WTC11 (cell line): ENCODE data around the gene PRKN. TPM values are rescaled to one million over a fixed set of nuclear protein-coding genes. Genes with fewer than 3 reads are reported as not detected.

ENCODE experiments used
- ATAC-seq: fragments of 200-7000 bp; cut with Tn5 transposase; 2 replicates; pipeline ENCODE4 v1.10.0; 2021; ENCODE audit warnings: mild to moderate bottlenecking, moderate library complexity
- CTCF ChIA-PET: fragments of 300-600 bp; sonication (Branson Sonifier 250); formaldehyde crosslinking; loops from one replicate; lab custom pipeline; 2021; ENCODE audit warnings: antibody characterized with exemption; lab: Charles Lee
- POLR2A ChIA-PET: fragments of 350-600 bp; sonication (Branson Sonifier 250); formaldehyde crosslinking; loops from one replicate; lab custom pipeline; 2021; ENCODE audit warnings: antibody characterized with exemption; lab: Charles Lee
- DNase-seq: peaks from one replicate; pipeline ENCODE4 v3.0.0; 2021; ENCODE audit warnings: low spot score
- H3K27ac Mint-ChIP-seq: 2 replicates; pipeline ENCODE4 v1.8.0; 2021; ENCODE audit warnings: mixed read lengths
- H3K27me3 Mint-ChIP-seq: 2 replicates; pipeline ENCODE4 v1.8.0; 2021; ENCODE audit warnings: low read depth, mild to moderate bottlenecking, moderate library complexity, mixed read lengths
- H3K36me3 Mint-ChIP-seq: 2 replicates; pipeline ENCODE4 v1.8.0; 2021; ENCODE audit warnings: mixed read lengths
- H3K4me1 Mint-ChIP-seq: 2 replicates; pipeline ENCODE4 v1.8.0; 2022; ENCODE audit warnings: mixed read lengths
- H3K4me3 Mint-ChIP-seq: 2 replicates; pipeline ENCODE4 v1.8.0; 2021; ENCODE audit warnings: mild to moderate bottlenecking, moderate library complexity, mixed read lengths
- H3K9me3 Mint-ChIP-seq: 2 replicates; pipeline ENCODE4 v1.8.0; 2021; ENCODE audit warnings: mixed read lengths
- ETV6 ChIP-seq: sonication (generic); formaldehyde crosslinking; IDR thresholded peaks from 2 replicates; pipeline ENCODE4 v1.8.1; 2022; ENCODE audit warnings: mild to moderate bottlenecking, missing genetic modification reagents
- GTF2I ChIP-seq: fragments of 250-450 bp; sonication (Bioruptor Pico); conservative IDR thresholded peaks from 2 replicates; pipeline ENCODE4 v1.4.0; 2021; ENCODE audit warnings: mild to moderate bottlenecking
- NR1H2 ChIP-seq: sonication (generic); formaldehyde crosslinking; IDR thresholded peaks from 2 replicates; pipeline ENCODE4 v1.9.0; 2021; ENCODE audit warnings: mild to moderate bottlenecking, moderate library complexity, missing genetic modification reagents
- NR2C2 ChIP-seq: sonication (generic); formaldehyde crosslinking; IDR thresholded peaks from 2 replicates; pipeline ENCODE4 v1.8.0; 2022; ENCODE audit warnings: mild to moderate bottlenecking, missing genetic modification reagents
- SP1 ChIP-seq: sonication (generic); formaldehyde crosslinking; conservative IDR thresholded peaks from 2 replicates; pipeline ENCODE4 v1.8.1; 2022; ENCODE audit warnings: missing genetic modification reagents
- TP53 ChIP-seq: sonication (generic); formaldehyde crosslinking; IDR thresholded peaks from 2 replicates; pipeline ENCODE4 v1.8.1; 2023; ENCODE audit warnings: mild to moderate bottlenecking, missing genetic modification reagents
- ZNF416 ChIP-seq: fragments of 250-450 bp; sonication (Bioruptor Pico); IDR thresholded peaks from 2 replicates; pipeline ENCODE4 v1.9.0; 2021; ENCODE audit warnings: mild to moderate bottlenecking, inconsistent platforms
- total RNA-seq: library from RNA; stranded (reverse); gene quantifications from 3 replicates; pipeline ENCODE4 v1.2.3, GENCODE V29; 2021
- TF ChIP-seq, protein P1 (sequence below): sonication (generic); formaldehyde crosslinking; IDR thresholded peaks from 2 replicates; pipeline ENCODE4 v1.8.1; 2022; ENCODE audit warnings: missing genetic modification reagents, borderline replicate concordance
- TF ChIP-seq, protein P2 (sequence below): sonication (generic); formaldehyde crosslinking; conservative IDR thresholded peaks from 2 replicates; pipeline ENCODE4 v1.8.1; 2022; ENCODE audit warnings: mild to moderate bottlenecking, missing genetic modification reagents
- TF ChIP-seq, protein P3 (sequence below): sonication (generic); formaldehyde crosslinking; IDR thresholded peaks from 2 replicates; pipeline ENCODE4 v1.8.1; 2023; ENCODE audit warnings: mild to moderate bottlenecking, missing genetic modification reagents, moderate library complexity
- TF ChIP-seq, protein P4 (sequence below): fragments of 250-450 bp; sonication (Bioruptor Pico); IDR thresholded peaks from 2 replicates; pipeline ENCODE4 v1.8.0; 2021; ENCODE audit warnings: mild to moderate bottlenecking
- TF ChIP-seq, protein P5 (sequence below): fragments of 250-450 bp; sonication (Bioruptor Pico); IDR thresholded peaks from 2 replicates; pipeline ENCODE4 v1.9.0; 2021; ENCODE audit warnings: moderate library complexity, mild to moderate bottlenecking, inconsistent platforms, borderline replicate concordance
- TF ChIP-seq, protein P6 (sequence below): sonication (generic); formaldehyde crosslinking; IDR thresholded peaks from 2 replicates; pipeline ENCODE4 v1.8.0; 2022; ENCODE audit warnings: missing genetic modification reagents
- TF ChIP-seq, protein P7 (sequence below): sonication (generic); formaldehyde crosslinking; IDR thresholded peaks from 2 replicates; pipeline ENCODE4 v1.8.0; 2022; ENCODE audit warnings: mild to moderate bottlenecking, missing genetic modification reagents
- TF ChIP-seq, protein P8 (sequence below): sonication (generic); formaldehyde crosslinking; IDR thresholded peaks from 2 replicates; pipeline ENCODE4 v1.8.1; 2023; ENCODE audit warnings: mild to moderate bottlenecking, missing genetic modification reagents
- TF ChIP-seq, protein P9 (sequence below): fragments of 250-450 bp; sonication (Bioruptor Pico); IDR thresholded peaks from 2 replicates; pipeline ENCODE4 v1.9.0; 2021; ENCODE audit warnings: mild to moderate bottlenecking
- TF ChIP-seq, protein P10 (sequence below): sonication (generic); formaldehyde crosslinking; IDR thresholded peaks from 2 replicates; pipeline ENCODE4 v1.8.0; 2022; ENCODE audit warnings: mild to moderate bottlenecking, missing genetic modification reagents

The PRKN gene
- total RNA-seq, 1 experiment from 2014 or later, result 0.59 TPM

DNA sequence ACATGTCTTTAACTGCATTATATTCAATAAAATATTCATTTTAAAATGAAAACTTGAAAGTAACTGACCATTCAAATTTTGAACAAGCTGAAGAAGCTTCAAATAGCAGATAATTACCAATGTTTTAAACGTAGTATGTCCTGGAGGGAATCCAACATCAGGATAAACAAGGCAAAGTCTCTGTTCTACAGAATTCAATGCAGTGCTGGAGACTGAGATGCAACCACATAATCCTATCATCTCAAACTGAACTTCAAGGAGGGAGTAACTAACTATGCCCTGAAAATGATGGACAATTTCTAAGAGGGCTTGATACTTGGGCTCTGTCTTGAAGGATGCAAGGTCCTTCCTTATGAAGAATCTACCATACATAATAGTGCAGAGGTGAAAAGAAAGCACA lies 100.7 kb downstream of the PRKN start (continued):
- TF ChIP-seq, protein P1, sequence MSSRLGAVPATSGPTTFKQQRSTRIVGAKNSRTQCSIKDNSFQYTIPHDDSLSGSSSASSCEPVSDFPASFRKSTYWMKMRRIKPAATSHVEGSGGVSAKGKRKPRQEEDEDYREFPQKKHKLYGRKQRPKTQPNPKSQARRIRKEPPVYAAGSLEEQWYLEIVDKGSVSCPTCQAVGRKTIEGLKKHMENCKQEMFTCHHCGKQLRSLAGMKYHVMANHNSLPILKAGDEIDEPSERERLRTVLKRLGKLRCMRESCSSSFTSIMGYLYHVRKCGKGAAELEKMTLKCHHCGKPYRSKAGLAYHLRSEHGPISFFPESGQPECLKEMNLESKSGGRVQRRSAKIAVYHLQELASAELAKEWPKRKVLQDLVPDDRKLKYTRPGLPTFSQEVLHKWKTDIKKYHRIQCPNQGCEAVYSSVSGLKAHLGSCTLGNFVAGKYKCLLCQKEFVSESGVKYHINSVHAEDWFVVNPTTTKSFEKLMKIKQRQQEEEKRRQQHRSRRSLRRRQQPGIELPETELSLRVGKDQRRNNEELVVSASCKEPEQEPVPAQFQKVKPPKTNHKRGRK (CRISPR knock-in tag), result no peak
- TF ChIP-seq NR1H2 (CRISPR knock-in tag) (no peak), TP53 (CRISPR knock-in tag) (no peak), NR2C2 (CRISPR knock-in tag) (no peak)
- TF ChIP-seq, protein P2, sequence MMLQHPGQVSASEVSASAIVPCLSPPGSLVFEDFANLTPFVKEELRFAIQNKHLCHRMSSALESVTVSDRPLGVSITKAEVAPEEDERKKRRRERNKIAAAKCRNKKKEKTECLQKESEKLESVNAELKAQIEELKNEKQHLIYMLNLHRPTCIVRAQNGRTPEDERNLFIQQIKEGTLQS, result no peak
- TF ChIP-seq, protein P3, sequence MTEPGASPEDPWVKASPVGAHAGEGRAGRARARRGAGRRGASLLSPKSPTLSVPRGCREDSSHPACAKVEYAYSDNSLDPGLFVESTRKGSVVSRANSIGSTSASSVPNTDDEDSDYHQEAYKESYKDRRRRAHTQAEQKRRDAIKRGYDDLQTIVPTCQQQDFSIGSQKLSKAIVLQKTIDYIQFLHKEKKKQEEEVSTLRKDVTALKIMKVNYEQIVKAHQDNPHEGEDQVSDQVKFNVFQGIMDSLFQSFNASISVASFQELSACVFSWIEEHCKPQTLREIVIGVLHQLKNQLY, result no peak
- TF ChIP-seq, protein P4, sequence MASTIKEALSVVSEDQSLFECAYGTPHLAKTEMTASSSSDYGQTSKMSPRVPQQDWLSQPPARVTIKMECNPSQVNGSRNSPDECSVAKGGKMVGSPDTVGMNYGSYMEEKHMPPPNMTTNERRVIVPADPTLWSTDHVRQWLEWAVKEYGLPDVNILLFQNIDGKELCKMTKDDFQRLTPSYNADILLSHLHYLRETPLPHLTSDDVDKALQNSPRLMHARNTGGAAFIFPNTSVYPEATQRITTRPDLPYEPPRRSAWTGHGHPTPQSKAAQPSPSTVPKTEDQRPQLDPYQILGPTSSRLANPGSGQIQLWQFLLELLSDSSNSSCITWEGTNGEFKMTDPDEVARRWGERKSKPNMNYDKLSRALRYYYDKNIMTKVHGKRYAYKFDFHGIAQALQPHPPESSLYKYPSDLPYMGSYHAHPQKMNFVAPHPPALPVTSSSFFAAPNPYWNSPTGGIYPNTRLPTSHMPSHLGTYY, result no peak
- TF ChIP-seq, protein P5, sequence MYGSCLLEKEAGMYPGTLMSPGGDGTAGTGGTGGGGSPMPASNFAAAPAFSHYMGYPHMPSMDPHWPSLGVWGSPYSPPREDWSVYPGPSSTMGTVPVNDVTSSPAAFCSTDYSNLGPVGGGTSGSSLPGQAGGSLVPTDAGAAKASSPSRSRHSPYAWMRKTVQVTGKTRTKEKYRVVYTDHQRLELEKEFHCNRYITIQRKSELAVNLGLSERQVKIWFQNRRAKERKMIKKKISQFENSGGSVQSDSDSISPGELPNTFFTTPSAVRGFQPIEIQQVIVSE (CRISPR knock-in tag), result no peak
- TF ChIP-seq, protein P6, sequence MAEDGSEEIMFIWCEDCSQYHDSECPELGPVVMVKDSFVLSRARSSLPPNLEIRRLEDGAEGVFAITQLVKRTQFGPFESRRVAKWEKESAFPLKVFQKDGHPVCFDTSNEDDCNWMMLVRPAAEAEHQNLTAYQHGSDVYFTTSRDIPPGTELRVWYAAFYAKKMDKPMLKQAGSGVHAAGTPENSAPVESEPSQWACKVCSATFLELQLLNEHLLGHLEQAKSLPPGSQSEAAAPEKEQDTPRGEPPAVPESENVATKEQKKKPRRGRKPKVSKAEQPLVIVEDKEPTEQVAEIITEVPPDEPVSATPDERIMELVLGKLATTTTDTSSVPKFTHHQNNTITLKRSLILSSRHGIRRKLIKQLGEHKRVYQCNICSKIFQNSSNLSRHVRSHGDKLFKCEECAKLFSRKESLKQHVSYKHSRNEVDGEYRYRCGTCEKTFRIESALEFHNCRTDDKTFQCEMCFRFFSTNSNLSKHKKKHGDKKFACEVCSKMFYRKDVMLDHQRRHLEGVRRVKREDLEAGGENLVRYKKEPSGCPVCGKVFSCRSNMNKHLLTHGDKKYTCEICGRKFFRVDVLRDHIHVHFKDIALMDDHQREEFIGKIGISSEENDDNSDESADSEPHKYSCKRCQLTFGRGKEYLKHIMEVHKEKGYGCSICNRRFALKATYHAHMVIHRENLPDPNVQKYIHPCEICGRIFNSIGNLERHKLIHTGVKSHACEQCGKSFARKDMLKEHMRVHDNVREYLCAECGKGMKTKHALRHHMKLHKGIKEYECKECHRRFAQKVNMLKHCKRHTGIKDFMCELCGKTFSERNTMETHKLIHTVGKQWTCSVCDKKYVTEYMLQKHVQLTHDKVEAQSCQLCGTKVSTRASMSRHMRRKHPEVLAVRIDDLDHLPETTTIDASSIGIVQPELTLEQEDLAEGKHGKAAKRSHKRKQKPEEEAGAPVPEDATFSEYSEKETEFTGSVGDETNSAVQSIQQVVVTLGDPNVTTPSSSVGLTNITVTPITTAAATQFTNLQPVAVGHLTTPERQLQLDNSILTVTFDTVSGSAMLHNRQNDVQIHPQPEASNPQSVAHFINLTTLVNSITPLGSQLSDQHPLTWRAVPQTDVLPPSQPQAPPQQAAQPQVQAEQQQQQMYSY (CRISPR knock-in tag), result no peak
- TF ChIP-seq, all 79 proteins: peak for 0

DNA sequence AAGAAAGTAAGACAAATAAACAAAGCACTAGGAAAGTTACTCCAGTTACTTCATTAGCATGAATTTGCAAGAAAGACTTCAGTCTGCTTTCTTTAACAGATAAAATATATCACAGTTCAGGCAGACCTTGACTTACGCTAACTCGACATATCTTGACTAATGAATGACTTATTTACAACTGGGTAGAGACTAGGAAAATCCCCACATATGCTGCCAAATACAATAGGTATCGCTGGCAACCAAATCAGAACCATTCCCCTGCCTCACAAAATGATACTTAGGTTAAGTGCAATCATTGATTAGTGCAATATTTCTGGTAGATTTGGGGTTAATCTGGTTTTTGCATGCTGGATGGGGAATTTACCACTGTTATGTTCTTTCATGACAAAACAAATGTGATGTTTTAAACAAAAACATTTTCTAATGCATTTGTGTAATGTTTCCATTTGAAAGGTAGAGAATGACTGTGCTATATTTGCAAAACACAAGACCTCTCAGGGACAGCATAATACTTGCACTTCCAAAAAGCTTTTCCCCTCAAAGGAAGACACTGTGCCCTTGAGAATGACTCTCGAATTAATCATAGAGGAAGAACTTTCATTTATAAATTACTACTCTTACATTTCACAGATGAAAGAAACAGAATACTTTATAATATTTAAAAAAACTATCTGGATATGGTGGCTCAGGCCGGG lies 101.6 kb downstream of the PRKN start:
- no peaks in the 10 kb centered on the region for H3K27me3 Mint-ChIP-seq
- H3K27ac Mint-ChIP-seq, result peak overlapping the region; percentile 76
- H3K36me3 Mint-ChIP-seq, result peaks cover 5% of the 10 kb centered on the region; the same call in 1 of the 2 replicates
- CTCF ChIA-PET, result no interaction called here
- ATAC-seq (peak; percentile 51), DNase-seq (no peak)
- H3K4me1 Mint-ChIP-seq, result peaks cover 42% of the 10 kb centered on the region
- no peaks in the 10 kb centered on the region; the same call in 1 of the 2 replicates for H3K9me3 Mint-ChIP-seq
- no peak overlapping the region for H3K4me3 Mint-ChIP-seq
- POLR2A ChIA-PET, result no interaction called here
- TF ChIP-seq, protein P7, sequence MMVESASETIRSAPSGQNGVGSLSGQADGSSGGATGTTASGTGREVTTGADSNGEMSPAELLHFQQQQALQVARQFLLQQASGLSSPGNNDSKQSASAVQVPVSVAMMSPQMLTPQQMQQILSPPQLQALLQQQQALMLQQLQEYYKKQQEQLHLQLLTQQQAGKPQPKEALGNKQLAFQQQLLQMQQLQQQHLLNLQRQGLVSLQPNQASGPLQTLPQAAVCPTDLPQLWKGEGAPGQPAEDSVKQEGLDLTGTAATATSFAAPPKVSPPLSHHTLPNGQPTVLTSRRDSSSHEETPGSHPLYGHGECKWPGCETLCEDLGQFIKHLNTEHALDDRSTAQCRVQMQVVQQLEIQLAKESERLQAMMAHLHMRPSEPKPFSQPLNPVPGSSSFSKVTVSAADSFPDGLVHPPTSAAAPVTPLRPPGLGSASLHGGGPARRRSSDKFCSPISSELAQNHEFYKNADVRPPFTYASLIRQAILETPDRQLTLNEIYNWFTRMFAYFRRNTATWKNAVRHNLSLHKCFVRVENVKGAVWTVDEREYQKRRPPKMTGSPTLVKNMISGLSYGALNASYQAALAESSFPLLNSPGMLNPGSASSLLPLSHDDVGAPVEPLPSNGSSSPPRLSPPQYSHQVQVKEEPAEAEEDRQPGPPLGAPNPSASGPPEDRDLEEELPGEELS (CRISPR knock-in tag), result no peak
- TF ChIP-seq, protein P2, result no peak
- TF ChIP-seq, protein P8, sequence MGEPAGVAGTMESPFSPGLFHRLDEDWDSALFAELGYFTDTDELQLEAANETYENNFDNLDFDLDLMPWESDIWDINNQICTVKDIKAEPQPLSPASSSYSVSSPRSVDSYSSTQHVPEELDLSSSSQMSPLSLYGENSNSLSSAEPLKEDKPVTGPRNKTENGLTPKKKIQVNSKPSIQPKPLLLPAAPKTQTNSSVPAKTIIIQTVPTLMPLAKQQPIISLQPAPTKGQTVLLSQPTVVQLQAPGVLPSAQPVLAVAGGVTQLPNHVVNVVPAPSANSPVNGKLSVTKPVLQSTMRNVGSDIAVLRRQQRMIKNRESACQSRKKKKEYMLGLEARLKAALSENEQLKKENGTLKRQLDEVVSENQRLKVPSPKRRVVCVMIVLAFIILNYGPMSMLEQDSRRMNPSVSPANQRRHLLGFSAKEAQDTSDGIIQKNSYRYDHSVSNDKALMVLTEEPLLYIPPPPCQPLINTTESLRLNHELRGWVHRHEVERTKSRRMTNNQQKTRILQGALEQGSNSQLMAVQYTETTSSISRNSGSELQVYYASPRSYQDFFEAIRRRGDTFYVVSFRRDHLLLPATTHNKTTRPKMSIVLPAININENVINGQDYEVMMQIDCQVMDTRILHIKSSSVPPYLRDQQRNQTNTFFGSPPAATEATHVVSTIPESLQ (CRISPR knock-in tag), result no peak
- TF ChIP-seq ZNF416 (CRISPR knock-in tag), result no peak
- no peak for TF ChIP-seq SP1 (CRISPR knock-in tag)
- TF ChIP-seq ETV6 (CRISPR knock-in tag), result no peak
- TF ChIP-seq, protein P9, sequence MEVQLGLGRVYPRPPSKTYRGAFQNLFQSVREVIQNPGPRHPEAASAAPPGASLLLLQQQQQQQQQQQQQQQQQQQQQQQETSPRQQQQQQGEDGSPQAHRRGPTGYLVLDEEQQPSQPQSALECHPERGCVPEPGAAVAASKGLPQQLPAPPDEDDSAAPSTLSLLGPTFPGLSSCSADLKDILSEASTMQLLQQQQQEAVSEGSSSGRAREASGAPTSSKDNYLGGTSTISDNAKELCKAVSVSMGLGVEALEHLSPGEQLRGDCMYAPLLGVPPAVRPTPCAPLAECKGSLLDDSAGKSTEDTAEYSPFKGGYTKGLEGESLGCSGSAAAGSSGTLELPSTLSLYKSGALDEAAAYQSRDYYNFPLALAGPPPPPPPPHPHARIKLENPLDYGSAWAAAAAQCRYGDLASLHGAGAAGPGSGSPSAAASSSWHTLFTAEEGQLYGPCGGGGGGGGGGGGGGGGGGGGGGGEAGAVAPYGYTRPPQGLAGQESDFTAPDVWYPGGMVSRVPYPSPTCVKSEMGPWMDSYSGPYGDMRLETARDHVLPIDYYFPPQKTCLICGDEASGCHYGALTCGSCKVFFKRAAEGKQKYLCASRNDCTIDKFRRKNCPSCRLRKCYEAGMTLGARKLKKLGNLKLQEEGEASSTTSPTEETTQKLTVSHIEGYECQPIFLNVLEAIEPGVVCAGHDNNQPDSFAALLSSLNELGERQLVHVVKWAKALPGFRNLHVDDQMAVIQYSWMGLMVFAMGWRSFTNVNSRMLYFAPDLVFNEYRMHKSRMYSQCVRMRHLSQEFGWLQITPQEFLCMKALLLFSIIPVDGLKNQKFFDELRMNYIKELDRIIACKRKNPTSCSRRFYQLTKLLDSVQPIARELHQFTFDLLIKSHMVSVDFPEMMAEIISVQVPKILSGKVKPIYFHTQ, result no peak
- TF ChIP-seq, protein P10, sequence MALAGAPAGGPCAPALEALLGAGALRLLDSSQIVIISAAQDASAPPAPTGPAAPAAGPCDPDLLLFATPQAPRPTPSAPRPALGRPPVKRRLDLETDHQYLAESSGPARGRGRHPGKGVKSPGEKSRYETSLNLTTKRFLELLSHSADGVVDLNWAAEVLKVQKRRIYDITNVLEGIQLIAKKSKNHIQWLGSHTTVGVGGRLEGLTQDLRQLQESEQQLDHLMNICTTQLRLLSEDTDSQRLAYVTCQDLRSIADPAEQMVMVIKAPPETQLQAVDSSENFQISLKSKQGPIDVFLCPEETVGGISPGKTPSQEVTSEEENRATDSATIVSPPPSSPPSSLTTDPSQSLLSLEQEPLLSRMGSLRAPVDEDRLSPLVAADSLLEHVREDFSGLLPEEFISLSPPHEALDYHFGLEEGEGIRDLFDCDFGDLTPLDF, result no peak
- TF ChIP-seq GTF2I, result no peak
